ENCODE results near the gene ZNF446. TPM values are rescaled to one million over a fixed set of nuclear protein-coding genes. Genes with fewer than 3 reads are reported as not detected.
A peak's percentile ranks its signal among the peaks of the same experiment; 100 is the strongest.

Gene ZNF446
- total and polyA plus RNA-seq, 2 donors (not counting 1 experiment from before 2014, with no cell fraction given): 2.4 to 9.4 TPM

- no peak overlapping the region for H3K27ac ChIP-seq (ENCODE audit: insufficient read depth, low read length)
- no peaks in the 10 kb centered on the region for H4K20me1 ChIP-seq (ENCODE audit: control insufficient read depth, extremely low read depth, insufficient read depth, low read length)
- H3K36me3 ChIP-seq (ENCODE audit: control insufficient read depth, insufficient read depth, low read length): peaks cover 12% of the 10 kb centered on the region
- H3K4me2 ChIP-seq (ENCODE audit: extremely low read depth, insufficient read depth, low read length): no peak overlapping the region
- H3K27me3 ChIP-seq (ENCODE audit: control insufficient read depth, insufficient read depth, low read length): no peaks in the 10 kb centered on the region
- no peak overlapping the region for H3K4me3 ChIP-seq (replicated peaks in 1 of 4; ENCODE audit: control extremely low read depth in 1 of 4, insufficient read depth in 1 of 4, low read depth in 3 of 4, low read length in 4 of 4)
- H2AFZ ChIP-seq (ENCODE audit: low read length): no peak overlapping the region
- peaks cover 20% of the 10 kb centered on the region for H3K9me3 ChIP-seq (ENCODE audit: control insufficient read depth, insufficient read depth, low read depth, low read length)
- H3K79me2 ChIP-seq (ENCODE audit: control insufficient read depth, insufficient read depth, low read length): peaks cover 6% of the 10 kb centered on the region
- peak; percentile 46 to 51 for DNase-seq (ENCODE audit: low read depth in 2 of 2)
- no peaks in the 10 kb centered on the region for H3K4me1 ChIP-seq (ENCODE audit: control insufficient read depth, extremely low read depth, insufficient read depth, low read length)
- TF ChIP-seq CTCF (conservative IDR thresholded peaks at IDR 0.05 in 1 of 2, IDR thresholded peaks at IDR 0.05 in 1 of 2; ENCODE audit: low read depth in 1 of 2, low read length in 2 of 2) (no peak), EZH2 (IDR thresholded peaks at IDR 0.05; ENCODE audit: low read length, missing control alignments) (no peak)
- no peak overlapping the region for H3K9ac ChIP-seq (ENCODE audit: insufficient read depth, low read length)
Observed at GRCh38 chr19:58434217-58434616, 41.9 kb upstream of the ZNF446 start.

- no peaks in the 10 kb centered on the region for H3K9me3 ChIP-seq (ENCODE audit: control insufficient read depth, insufficient read depth, low read depth, low read length)
Observed at GRCh38 chr19:58439576-58440554, 36.3 kb upstream of the ZNF446 start, which contains the start of gene ZNF132. Gene ZNF132, minus strand, starts transcription at chr19:58440153. Its CDS starts 332 bp downstream, at chr19:58439821.

More at GRCh38 chr19:58439576-58440554, 36.3 kb upstream of the ZNF446 start, which contains the start of gene ZNF132:
- Histone ChIP-seq H3K4me3 (replicated peaks in 1 of 4; ENCODE audit: control extremely low read depth in 1 of 4, insufficient read depth in 1 of 4, low read depth in 3 of 4, low read length in 4 of 4) (peak within 1 kb of the TSS; percentile 67 to 96 (median 79)), H3K9ac (ENCODE audit: insufficient read depth, low read length) (peak within 1 kb of the TSS; percentile 81), H3K27me3 (ENCODE audit: control insufficient read depth, insufficient read depth, low read length) (no peaks in the 10 kb centered on the region), H3K27ac (ENCODE audit: insufficient read depth, low read length) (peak within 1 kb of the TSS; percentile 91), H3K4me2 (ENCODE audit: extremely low read depth, insufficient read depth, low read length) (peak within 1 kb of the TSS; percentile 83), H3K36me3 (ENCODE audit: control insufficient read depth, insufficient read depth, low read length) (peaks cover 6% of the 10 kb centered on the region), H4K20me1 (ENCODE audit: control insufficient read depth, extremely low read depth, insufficient read depth, low read length) (no peaks in the 10 kb centered on the region), H3K79me2 (ENCODE audit: control insufficient read depth, insufficient read depth, low read length) (peaks cover 12% of the 10 kb centered on the region), H3K4me1 (ENCODE audit: control insufficient read depth, extremely low read depth, insufficient read depth, low read length) (peaks cover 3% of the 10 kb centered on the region), H2AFZ (ENCODE audit: low read length) (peak within 1 kb of the TSS; percentile 94)
- no peak for TF ChIP-seq EZH2 (IDR thresholded peaks at IDR 0.05; ENCODE audit: low read length, missing control alignments)
- TF ChIP-seq CTCF (conservative IDR thresholded peaks at IDR 0.05 in 1 of 2, IDR thresholded peaks at IDR 0.05 in 1 of 2; ENCODE audit: low read depth in 1 of 2, low read length in 2 of 2): no peak
- peak; percentile 100 for DNase-seq (ENCODE audit: low read depth in 2 of 2)
